Gastroesophageal sphincter (tissue), 3 donors: ENCODE measurements around the gene FNDC3B.
"Not testable (repeated sequence)": the region's sequence is repeated elsewhere in the genome, so short reads cannot be mapped to it uniquely, and the experiment has no call there.

ENCODE experiments used
- POLR2AphosphoS5 ChIP-seq: sonication (generic); formaldehyde crosslinking; IDR thresholded peaks from one replicate; pipeline ENCODE4 v1.6.1; 2017; ENCODE audit warnings: antibody characterized with exemption
- TF ChIP-seq, protein P1 (sequence below), 4 experiments: fragments of 200-600 bp in 2 of 4; fragments of 450-650 bp in 2 of 4; sonication (generic) in 1 of 4; IDR thresholded peaks; one replicate each; pipeline ENCODE4 v1.5.1; 2017 to 2019; ENCODE audit warnings: antibody characterized with exemption in 4 of 4, mild to moderate bottlenecking in 2 of 4, moderate library complexity in 2 of 4

DNA sequence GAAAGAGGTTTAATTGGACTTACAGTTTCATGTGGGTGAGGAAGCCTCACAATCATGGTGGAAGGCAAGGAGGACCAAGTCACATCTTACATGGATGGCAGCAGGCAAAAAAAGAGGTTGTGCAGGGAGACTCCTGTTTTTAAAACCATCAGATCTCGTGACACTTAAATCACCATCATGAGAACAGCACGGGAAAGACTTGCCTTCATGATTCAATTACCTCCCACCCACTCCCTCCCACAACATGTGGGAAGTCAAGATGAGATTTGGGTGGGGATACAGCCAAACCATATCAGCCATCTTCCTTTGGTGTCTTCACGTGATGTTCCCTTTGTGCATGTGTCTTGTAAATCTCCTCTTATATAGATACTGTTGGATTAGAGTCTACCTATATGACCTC lies 204.0 kb downstream of the FNDC3B start:
- TF ChIP-seq, protein P1, sequence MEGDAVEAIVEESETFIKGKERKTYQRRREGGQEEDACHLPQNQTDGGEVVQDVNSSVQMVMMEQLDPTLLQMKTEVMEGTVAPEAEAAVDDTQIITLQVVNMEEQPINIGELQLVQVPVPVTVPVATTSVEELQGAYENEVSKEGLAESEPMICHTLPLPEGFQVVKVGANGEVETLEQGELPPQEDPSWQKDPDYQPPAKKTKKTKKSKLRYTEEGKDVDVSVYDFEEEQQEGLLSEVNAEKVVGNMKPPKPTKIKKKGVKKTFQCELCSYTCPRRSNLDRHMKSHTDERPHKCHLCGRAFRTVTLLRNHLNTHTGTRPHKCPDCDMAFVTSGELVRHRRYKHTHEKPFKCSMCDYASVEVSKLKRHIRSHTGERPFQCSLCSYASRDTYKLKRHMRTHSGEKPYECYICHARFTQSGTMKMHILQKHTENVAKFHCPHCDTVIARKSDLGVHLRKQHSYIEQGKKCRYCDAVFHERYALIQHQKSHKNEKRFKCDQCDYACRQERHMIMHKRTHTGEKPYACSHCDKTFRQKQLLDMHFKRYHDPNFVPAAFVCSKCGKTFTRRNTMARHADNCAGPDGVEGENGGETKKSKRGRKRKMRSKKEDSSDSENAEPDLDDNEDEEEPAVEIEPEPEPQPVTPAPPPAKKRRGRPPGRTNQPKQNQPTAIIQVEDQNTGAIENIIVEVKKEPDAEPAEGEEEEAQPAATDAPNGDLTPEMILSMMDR (IDR thresholded peaks at IDR 0.05): not testable (repeated sequence)
- TF ChIP-seq POLR2AphosphoS5: not testable (repeated sequence)
